Neural progenitor cell (in vitro differentiated cells): ENCODE results near the gene FFAR2. TPM values are rescaled to one million over a fixed set of nuclear protein-coding genes. Genes with fewer than 3 reads are reported as not detected.

ENCODE experiments used
- DNase-seq: peaks from one replicate; pipeline ENCODE4 v3.0.0-alpha.2; 2016; ENCODE audit warnings: low spot score
- H2AFZ ChIP-seq: fragments of 200-600 bp; sonication (generic); replicated peaks from 2 replicates; pipeline ENCODE4 v1.6.1; 2016; ENCODE audit warnings: antibody characterized with exemption
- H3F3A ChIP-seq: fragments of 200-600 bp; sonication (generic); 2 replicates; pipeline ENCODE4 v1.6.1; 2016; ENCODE audit warnings: antibody characterized with exemption, low read depth
- H3K27ac ChIP-seq: fragments of 200-600 bp; sonication (generic); 2 replicates; pipeline ENCODE4 v1.5.1; 2016; ENCODE audit warnings: mild to moderate bottlenecking
- H3K27me3 ChIP-seq: fragments of 200-600 bp; sonication (generic); 2 replicates; pipeline ENCODE4 v1.6.1; 2016; ENCODE audit warnings: mild to moderate bottlenecking, moderate library complexity
- H3K36me3 ChIP-seq: fragments of 200-600 bp; sonication (generic); 2 replicates; pipeline ENCODE4 v1.5.1; 2016
- H3K4me1 ChIP-seq: fragments of 200-600 bp; sonication (generic); 2 replicates; pipeline ENCODE4 v1.6.1; 2016; ENCODE audit warnings: mixed run types
- H3K4me2 ChIP-seq: fragments of 200-600 bp; sonication (generic); 2 replicates; pipeline ENCODE4 v1.6.1; 2016
- H3K4me3 ChIP-seq: fragments of 200-600 bp; sonication (generic); 2 replicates; pipeline ENCODE4 v1.5.1; 2016
- H3K79me2 ChIP-seq: fragments of 200-600 bp; sonication (generic); 2 replicates; pipeline ENCODE4 v1.6.1; 2016; ENCODE audit warnings: low read depth
- H3K9ac ChIP-seq: fragments of 200-600 bp; sonication (generic); 2 replicates; pipeline ENCODE4 v1.6.1; 2016
- H3K9me3 ChIP-seq: fragments of 200-600 bp; sonication (generic); 2 replicates; pipeline ENCODE4 v1.5.1; 2016; ENCODE audit warnings: low read depth
- H4K20me1 ChIP-seq: fragments of 200-600 bp; sonication (generic); 2 replicates; pipeline ENCODE4 v1.6.1; 2016; ENCODE audit warnings: low read depth
- H3K27ac Mint-ChIP-seq: 3 replicates; pipeline ENCODE4 v1.8.0; 2021; ENCODE audit warnings: mixed read lengths
- H3K27me3 Mint-ChIP-seq: 2 replicates; pipeline ENCODE4 v1.8.0; 2022; ENCODE audit warnings: low read depth, mild to moderate bottlenecking, inconsistent platforms, moderate library complexity, mixed read lengths; ENCODE audit not compliant: insufficient read depth
- H3K36me3 Mint-ChIP-seq: 3 replicates; pipeline ENCODE4 v1.8.0; 2021; ENCODE audit warnings: mixed read lengths
- H3K4me1 Mint-ChIP-seq: 3 replicates; pipeline ENCODE4 v1.8.0; 2021; ENCODE audit warnings: mixed read lengths
- H3K4me3 Mint-ChIP-seq: 3 replicates; pipeline ENCODE4 v1.8.0; 2021; ENCODE audit warnings: mild to moderate bottlenecking, moderate library complexity, mixed read lengths
- H3K9me3 Mint-ChIP-seq: 3 replicates; pipeline ENCODE4 v1.8.0; 2020; ENCODE audit warnings: mixed read lengths
- CTCF ChIP-seq: fragments of 200-600 bp; sonication (generic); IDR thresholded peaks from 2 replicates; pipeline ENCODE4 v1.5.1; 2017; ENCODE audit warnings: antibody characterized with exemption, mild to moderate bottlenecking
- EZH2 ChIP-seq: fragments of 200-600 bp; sonication (generic); IDR thresholded peaks from 2 replicates; pipeline ENCODE4 v1.6.1; 2017; ENCODE audit warnings: antibody characterized with exemption, mild to moderate bottlenecking, moderate library complexity
- EZH2phosphoT487 ChIP-seq: fragments of 200-600 bp; sonication (generic); IDR thresholded peaks from 2 replicates; pipeline ENCODE4 v1.6.1; 2017; ENCODE audit warnings: antibody characterized with exemption
- total RNA-seq: library from RNA; depleted of rRNA; stranded (reverse); fragments of >200 nt; gene quantifications from 2 replicates; pipeline ENCODE4 v1.2.3, GENCODE V29; 2015; ENCODE audit warnings: low replicate concordance

Gene FFAR2
- total RNA-seq, 1 donor from 2014 or later = not detected

- H3K4me1 Mint-ChIP-seq = peaks cover 4% of the 10 kb centered on the region
- H3K27ac Mint-ChIP-seq = peak overlapping the region; percentile 67
- H3K9me3 Mint-ChIP-seq = peaks cover 8% of the 10 kb centered on the region
- H3K79me2 ChIP-seq = no peaks in the 10 kb centered on the region
- no peak overlapping the region for H3K4me3 ChIP-seq
- H3K27ac ChIP-seq = no peak overlapping the region
- H4K20me1 ChIP-seq = no peaks in the 10 kb centered on the region
- H3K9me3 ChIP-seq = no peaks in the 10 kb centered on the region
- H3K4me2 ChIP-seq = no peak overlapping the region
- no peak overlapping the region for H2AFZ ChIP-seq
- no peaks in the 10 kb centered on the region for H3F3A ChIP-seq
- H3K9ac ChIP-seq = no peak overlapping the region
- H3K36me3 Mint-ChIP-seq = no peaks in the 10 kb centered on the region
- H3K4me3 Mint-ChIP-seq = no peak overlapping the region
- no peaks in the 10 kb centered on the region for H3K27me3 ChIP-seq
- TF ChIP-seq EZH2 (no peak), EZH2phosphoT487 (no peak), CTCF (no peak)
- no peaks in the 10 kb centered on the region for H3K4me1 ChIP-seq
- no peaks in the 10 kb centered on the region for H3K36me3 ChIP-seq
- DNase-seq = peak; percentile 39
- H3K27me3 Mint-ChIP-seq = peaks cover 3% of the 10 kb centered on the region
Observed at GRCh38 chr19:35404879-35405622, 43.0 kb upstream of the FFAR2 start.

- H3K9me3 ChIP-seq = no peaks in the 10 kb centered on the region
- H3K27ac ChIP-seq = no peak overlapping the region
- H3K4me1 ChIP-seq = no peaks in the 10 kb centered on the region
- no peak overlapping the region for H2AFZ ChIP-seq
- H3K9ac ChIP-seq = no peak overlapping the region
- Mint-ChIP-seq H3K4me3 (no peak overlapping the region), H3K27ac (no peak overlapping the region), H3K27me3 (peaks cover 3% of the 10 kb centered on the region), H3K9me3 (peaks cover 8% of the 10 kb centered on the region), H3K36me3 (no peaks in the 10 kb centered on the region), H3K4me1 (peaks cover 4% of the 10 kb centered on the region)
- TF ChIP-seq EZH2 (no peak), CTCF (no peak), EZH2phosphoT487 (no peak)
- H3K36me3 ChIP-seq = no peaks in the 10 kb centered on the region
- no peaks in the 10 kb centered on the region for H3K27me3 ChIP-seq
- no peaks in the 10 kb centered on the region for H3F3A ChIP-seq
- no peak overlapping the region for H3K4me2 ChIP-seq
- H3K79me2 ChIP-seq = no peaks in the 10 kb centered on the region
- H3K4me3 ChIP-seq = no peak overlapping the region
- no peak for DNase-seq
- no peaks in the 10 kb centered on the region for H4K20me1 ChIP-seq
Observed at GRCh38 chr19:35407619-35408018, 40.4 kb upstream of the FFAR2 start.

- H3K27ac Mint-ChIP-seq = no peak overlapping the region
- H3K9ac ChIP-seq = no peak overlapping the region
- no peak overlapping the region for H3K4me2 ChIP-seq
- no peaks in the 10 kb centered on the region for H3K9me3 ChIP-seq
- H3K79me2 ChIP-seq = no peaks in the 10 kb centered on the region
- no peaks in the 10 kb centered on the region for H3K4me1 ChIP-seq
- peaks cover 3% of the 10 kb centered on the region for H3K27me3 Mint-ChIP-seq
- H3K4me3 Mint-ChIP-seq = no peak overlapping the region
- H3F3A ChIP-seq = no peaks in the 10 kb centered on the region
- H3K27ac ChIP-seq = no peak overlapping the region
- no peaks in the 10 kb centered on the region for H4K20me1 ChIP-seq
- H3K4me1 Mint-ChIP-seq = peaks cover 4% of the 10 kb centered on the region
- no peaks in the 10 kb centered on the region for H3K36me3 ChIP-seq
- TF ChIP-seq EZH2 = no peak
- TF ChIP-seq CTCF = no peak
- no peak for TF ChIP-seq EZH2phosphoT487
- no peak overlapping the region for H3K4me3 ChIP-seq
- H2AFZ ChIP-seq = no peak overlapping the region
- no peak for DNase-seq
- H3K27me3 ChIP-seq = no peaks in the 10 kb centered on the region
- peaks cover 8% of the 10 kb centered on the region for H3K9me3 Mint-ChIP-seq
- H3K36me3 Mint-ChIP-seq = no peaks in the 10 kb centered on the region
Observed at GRCh38 chr19:35408284-35409171, 39.5 kb upstream of the FFAR2 start.
